Suprapubic skin (tissue), 4 donors: ENCODE measurements around the gene RUNX1.

Experiments
- POLR2A ChIP-seq, 2 donors: fragments of 450-650 bp; IDR thresholded peaks; one replicate each; pipeline ENCODE4 v1.6.1; 2017; ENCODE audit warnings: antibody characterized with exemption in 2 of 2, mild to moderate bottlenecking in 2 of 2, moderate library complexity in 2 of 2
- POLR2AphosphoS5 ChIP-seq, 3 donors: sonication (generic); formaldehyde crosslinking; IDR thresholded peaks; one replicate each; pipeline ENCODE4 v1.6.1; 2017; ENCODE audit warnings: antibody characterized with exemption in 3 of 3
- TF ChIP-seq, protein P1 (sequence below), 2 donors: fragments of 200-600 bp in 1 of 2; fragments of 450-650 bp in 1 of 2; sonication (generic) in 1 of 2; IDR thresholded peaks; one replicate each; pipeline ENCODE4 v1.5.1; 2016 to 2019; ENCODE audit warnings: antibody characterized with exemption in 2 of 2, mild to moderate bottlenecking in 1 of 2, moderate library complexity in 1 of 2

DNA sequence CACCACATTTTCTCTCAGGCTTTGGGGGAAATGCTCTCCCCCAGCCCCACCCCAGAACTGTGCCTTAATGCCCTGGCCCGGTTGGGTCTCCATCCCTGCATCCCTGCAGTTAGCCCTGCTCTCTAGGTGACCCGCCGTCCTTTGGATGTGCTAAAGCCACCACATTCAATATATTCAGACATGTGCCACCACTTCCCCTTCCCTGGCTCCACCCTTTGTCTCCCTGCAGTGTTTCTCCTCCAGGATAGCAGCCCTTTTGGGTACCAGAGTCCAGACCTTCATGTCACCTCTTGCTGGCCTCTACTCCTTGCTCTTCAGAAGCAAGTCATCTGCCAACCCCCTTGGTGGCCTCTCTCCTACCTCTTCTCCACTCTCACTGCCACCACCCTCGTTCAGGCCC, 41.8 kb downstream of the RUNX1 start:
- TF ChIP-seq, protein P1, sequence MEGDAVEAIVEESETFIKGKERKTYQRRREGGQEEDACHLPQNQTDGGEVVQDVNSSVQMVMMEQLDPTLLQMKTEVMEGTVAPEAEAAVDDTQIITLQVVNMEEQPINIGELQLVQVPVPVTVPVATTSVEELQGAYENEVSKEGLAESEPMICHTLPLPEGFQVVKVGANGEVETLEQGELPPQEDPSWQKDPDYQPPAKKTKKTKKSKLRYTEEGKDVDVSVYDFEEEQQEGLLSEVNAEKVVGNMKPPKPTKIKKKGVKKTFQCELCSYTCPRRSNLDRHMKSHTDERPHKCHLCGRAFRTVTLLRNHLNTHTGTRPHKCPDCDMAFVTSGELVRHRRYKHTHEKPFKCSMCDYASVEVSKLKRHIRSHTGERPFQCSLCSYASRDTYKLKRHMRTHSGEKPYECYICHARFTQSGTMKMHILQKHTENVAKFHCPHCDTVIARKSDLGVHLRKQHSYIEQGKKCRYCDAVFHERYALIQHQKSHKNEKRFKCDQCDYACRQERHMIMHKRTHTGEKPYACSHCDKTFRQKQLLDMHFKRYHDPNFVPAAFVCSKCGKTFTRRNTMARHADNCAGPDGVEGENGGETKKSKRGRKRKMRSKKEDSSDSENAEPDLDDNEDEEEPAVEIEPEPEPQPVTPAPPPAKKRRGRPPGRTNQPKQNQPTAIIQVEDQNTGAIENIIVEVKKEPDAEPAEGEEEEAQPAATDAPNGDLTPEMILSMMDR (IDR thresholded peaks at IDR 0.05): no peak
- TF ChIP-seq POLR2AphosphoS5 (IDR thresholded peaks at IDR 0.05) (no peak), POLR2A (IDR thresholded peaks at IDR 0.05) (no peak)
